ENCODE measurements around the gene OR51G1.

DNA sequence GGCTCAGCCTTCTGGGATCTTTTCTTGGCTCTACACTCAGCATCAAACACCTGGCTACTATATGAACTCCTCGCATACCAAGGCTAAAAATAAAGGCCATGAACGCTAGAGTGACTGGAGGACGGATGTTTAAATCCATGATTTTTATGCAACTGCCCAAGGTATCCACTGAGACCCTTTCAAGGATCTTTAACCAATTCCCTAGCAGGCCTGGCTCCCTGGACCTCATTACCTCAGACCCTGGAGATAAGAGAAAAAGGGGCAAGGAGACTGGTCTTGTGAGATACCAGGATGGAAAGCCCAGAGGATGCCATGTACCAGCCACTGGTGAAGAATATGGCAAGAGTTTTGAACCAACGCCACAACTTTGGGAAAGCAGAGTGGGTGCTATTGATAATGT, 4.9 kb downstream of the OR51G1 start, which contains the start of gene OR51G2:
- no peak for TF ChIP-seq EZH2phosphoT487 (IDR thresholded peaks at IDR 0.05; ENCODE audit: borderline replicate concordance)
- TF ChIP-seq, protein P1, sequence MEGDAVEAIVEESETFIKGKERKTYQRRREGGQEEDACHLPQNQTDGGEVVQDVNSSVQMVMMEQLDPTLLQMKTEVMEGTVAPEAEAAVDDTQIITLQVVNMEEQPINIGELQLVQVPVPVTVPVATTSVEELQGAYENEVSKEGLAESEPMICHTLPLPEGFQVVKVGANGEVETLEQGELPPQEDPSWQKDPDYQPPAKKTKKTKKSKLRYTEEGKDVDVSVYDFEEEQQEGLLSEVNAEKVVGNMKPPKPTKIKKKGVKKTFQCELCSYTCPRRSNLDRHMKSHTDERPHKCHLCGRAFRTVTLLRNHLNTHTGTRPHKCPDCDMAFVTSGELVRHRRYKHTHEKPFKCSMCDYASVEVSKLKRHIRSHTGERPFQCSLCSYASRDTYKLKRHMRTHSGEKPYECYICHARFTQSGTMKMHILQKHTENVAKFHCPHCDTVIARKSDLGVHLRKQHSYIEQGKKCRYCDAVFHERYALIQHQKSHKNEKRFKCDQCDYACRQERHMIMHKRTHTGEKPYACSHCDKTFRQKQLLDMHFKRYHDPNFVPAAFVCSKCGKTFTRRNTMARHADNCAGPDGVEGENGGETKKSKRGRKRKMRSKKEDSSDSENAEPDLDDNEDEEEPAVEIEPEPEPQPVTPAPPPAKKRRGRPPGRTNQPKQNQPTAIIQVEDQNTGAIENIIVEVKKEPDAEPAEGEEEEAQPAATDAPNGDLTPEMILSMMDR (conservative IDR thresholded peaks at IDR 0.05; ENCODE audit: low read length), result no peak

Data from Loucy (cell line).